T-helper 2 cell treated with Interferon-gamma antibody and Interleukin-4, amounts not matched to agents 5 μg/mL and 100 μg/mL, for 36 hours (primary cell): ENCODE results near the gene PDE8A.

Experiments used
- DNase-seq: peaks from one replicate; pipeline ENCODE4 v3.0.0; 2021; ENCODE audit warnings: low spot score
- H3K27ac Mint-ChIP-seq: one replicate; pipeline ENCODE4 v1.8.0; 2021; ENCODE audit warnings: mild to moderate bottlenecking, mixed read lengths
- H3K27me3 Mint-ChIP-seq: one replicate; pipeline ENCODE4 v1.8.0; 2021; ENCODE audit warnings: low read depth, mixed read lengths
- H3K36me3 Mint-ChIP-seq: one replicate; pipeline ENCODE4 v1.8.0; 2021; ENCODE audit warnings: low read depth, mixed read lengths
- H3K4me1 Mint-ChIP-seq: one replicate; pipeline ENCODE4 v1.8.0; 2021; ENCODE audit warnings: low read depth, mixed read lengths
- H3K4me3 Mint-ChIP-seq: one replicate; pipeline ENCODE4 v1.8.0; 2022; ENCODE audit warnings: mild to moderate bottlenecking, moderate library complexity, mixed read lengths
- H3K9me3 Mint-ChIP-seq: one replicate; pipeline ENCODE4 v1.8.0; 2021; ENCODE audit warnings: mixed read lengths

The PDE8A gene

GRCh38 chr15:85095566-85095965 is 113.9 kb downstream of the PDE8A start:
- H3K4me1 Mint-ChIP-seq = peaks cover 2% of the 10 kb centered on the region
- no peak overlapping the region for H3K27ac Mint-ChIP-seq
- H3K27me3 Mint-ChIP-seq = no peaks in the 10 kb centered on the region
- peaks cover 15% of the 10 kb centered on the region for H3K36me3 Mint-ChIP-seq
- H3K9me3 Mint-ChIP-seq = no peaks in the 10 kb centered on the region
- DNase-seq = no peak
- H3K4me3 Mint-ChIP-seq = no peak overlapping the region

GRCh38 chr15:85097250-85097649 is 115.6 kb downstream of the PDE8A start:
- H3K36me3 Mint-ChIP-seq = peaks cover 10% of the 10 kb centered on the region
- no peak overlapping the region for H3K27ac Mint-ChIP-seq

DNA sequence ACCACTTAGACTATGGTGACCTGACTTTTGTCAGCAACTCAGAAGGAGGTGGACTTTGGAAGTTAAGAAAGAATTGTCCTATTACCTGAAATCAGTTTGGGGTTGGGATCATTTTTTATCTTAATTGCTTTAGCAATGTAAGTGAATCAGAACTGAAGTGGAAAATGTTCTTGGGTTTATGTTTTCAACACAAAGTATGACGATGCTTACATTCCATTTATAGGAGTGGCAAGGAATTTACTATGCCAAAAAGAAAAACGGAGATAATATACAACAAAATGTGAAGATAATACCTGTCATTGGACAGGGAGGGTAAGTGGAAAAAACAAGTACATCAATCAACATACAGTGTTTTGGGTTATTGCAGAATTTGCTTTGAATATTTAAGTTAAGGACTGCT is 116.1 kb downstream of the PDE8A start:
- no peak for DNase-seq
- H3K9me3 Mint-ChIP-seq = no peaks in the 10 kb centered on the region
- H3K4me1 Mint-ChIP-seq = peaks cover 2% of the 10 kb centered on the region
- H3K36me3 Mint-ChIP-seq = peaks cover 10% of the 10 kb centered on the region
- H3K27ac Mint-ChIP-seq = no peak overlapping the region
- no peaks in the 10 kb centered on the region for H3K27me3 Mint-ChIP-seq
- H3K4me3 Mint-ChIP-seq = no peak overlapping the region

More at GRCh38 chr15:85097250-85097649, 115.6 kb downstream of the PDE8A start:
- DNase-seq = no peak
- no peaks in the 10 kb centered on the region for H3K27me3 Mint-ChIP-seq
- H3K9me3 Mint-ChIP-seq = no peaks in the 10 kb centered on the region
- H3K4me1 Mint-ChIP-seq = peaks cover 2% of the 10 kb centered on the region
- H3K4me3 Mint-ChIP-seq = no peak overlapping the region

DNA sequence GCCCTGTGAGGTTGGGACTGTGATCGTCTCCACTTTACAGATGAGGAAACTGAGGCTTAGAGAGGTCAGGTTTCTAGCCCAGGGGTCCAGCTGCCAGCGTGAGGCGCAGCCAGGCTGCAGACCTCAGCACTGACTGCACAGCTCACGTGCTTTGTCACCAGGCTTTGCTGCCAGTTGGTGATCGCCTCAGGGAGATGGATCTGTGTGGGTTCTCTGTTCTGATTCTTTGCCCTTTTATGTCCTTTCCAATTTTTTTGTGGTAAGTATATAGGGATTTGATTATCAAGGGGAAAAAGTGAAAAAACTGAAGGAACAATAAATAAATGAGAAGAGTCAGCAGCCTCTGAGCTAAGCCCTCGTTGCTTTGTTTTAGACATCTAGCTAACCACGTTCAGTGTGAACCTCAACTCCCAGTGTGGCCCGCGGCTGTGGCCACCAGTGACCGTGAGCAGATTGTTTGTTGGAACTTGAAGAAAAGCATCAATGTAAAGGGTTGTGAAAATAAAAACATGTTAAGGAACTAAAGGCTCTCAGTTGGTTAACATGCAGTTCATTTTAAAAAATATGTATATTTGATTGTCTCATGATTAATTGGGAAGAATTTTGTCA is 117.6 kb downstream of the PDE8A start:
- Mint-ChIP-seq H3K27ac (no peak overlapping the region), H3K4me3 (no peak overlapping the region), H3K36me3 (peaks cover 6% of the 10 kb centered on the region), H3K27me3 (no peaks in the 10 kb centered on the region), H3K4me1 (peaks cover 2% of the 10 kb centered on the region), H3K9me3 (no peaks in the 10 kb centered on the region)
- no peak for DNase-seq

DNA sequence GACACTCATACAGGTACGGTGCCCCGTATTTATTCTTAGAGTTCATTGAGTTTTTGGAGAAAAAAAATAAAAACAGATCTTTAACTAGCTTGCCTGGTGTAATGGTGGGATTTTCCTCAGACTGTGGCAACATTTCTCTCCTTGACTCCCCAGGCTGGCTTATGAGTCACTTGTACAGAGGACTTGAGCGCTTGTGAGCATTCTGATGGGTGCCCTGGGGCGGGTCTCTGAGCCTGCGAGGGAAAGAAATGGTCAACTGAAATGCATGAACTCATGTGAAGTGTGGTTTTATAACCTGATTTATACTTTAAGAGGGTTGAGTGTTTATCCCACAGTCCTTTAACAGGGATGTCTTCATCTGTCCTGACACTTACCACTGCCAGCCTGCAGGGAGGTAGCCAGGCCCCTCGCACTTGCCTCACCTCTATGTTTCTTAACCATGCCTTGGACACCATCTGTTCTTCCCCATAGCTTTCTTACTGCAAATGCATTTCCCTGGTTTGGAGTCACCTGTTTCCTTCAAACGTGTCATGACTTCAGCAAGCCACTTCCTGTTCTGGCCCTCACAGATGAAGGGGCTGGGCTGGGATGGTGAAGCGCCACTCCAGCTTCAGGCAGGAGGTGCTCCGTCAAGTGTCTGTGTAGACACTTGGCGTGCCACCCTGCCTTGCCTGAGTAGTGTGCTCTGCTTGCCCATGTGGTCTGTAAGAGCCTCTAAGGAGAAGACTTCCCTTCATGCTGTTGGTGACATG is 118.7 kb downstream of the PDE8A start:
- Mint-ChIP-seq H3K27ac (no peak overlapping the region), H3K4me1 (peaks cover 2% of the 10 kb centered on the region), H3K27me3 (no peaks in the 10 kb centered on the region), H3K36me3 (peaks cover 6% of the 10 kb centered on the region), H3K4me3 (no peak overlapping the region), H3K9me3 (no peaks in the 10 kb centered on the region)
- no peak for DNase-seq

DNA sequence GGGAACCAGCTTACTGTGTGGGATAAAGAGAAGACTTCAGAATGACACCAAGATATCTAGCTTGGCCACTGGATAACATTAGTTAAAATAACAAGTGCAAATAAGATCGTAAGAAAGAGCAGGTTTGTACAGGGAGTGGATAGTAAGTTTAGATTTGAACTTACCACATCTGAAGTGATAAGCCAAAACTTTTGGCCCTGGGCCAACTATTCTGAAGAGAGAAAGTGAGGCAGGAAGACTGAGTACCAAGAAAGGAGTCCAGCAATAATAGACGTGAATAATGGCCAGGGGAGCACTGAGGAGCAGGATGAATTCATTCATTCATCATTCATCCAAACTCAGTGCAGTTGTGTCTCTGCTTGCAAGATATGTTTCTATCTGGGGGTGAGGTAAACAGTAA is 122.9 kb downstream of the PDE8A start:
- H3K36me3 Mint-ChIP-seq = peaks cover 3% of the 10 kb centered on the region
- no peaks in the 10 kb centered on the region for H3K27me3 Mint-ChIP-seq
- H3K9me3 Mint-ChIP-seq = no peaks in the 10 kb centered on the region
- H3K27ac Mint-ChIP-seq = no peak overlapping the region
- no peak for DNase-seq
- no peak overlapping the region for H3K4me3 Mint-ChIP-seq
- H3K4me1 Mint-ChIP-seq = peaks cover 1% of the 10 kb centered on the region

- no peaks in the 10 kb centered on the region for H3K36me3 Mint-ChIP-seq
- H3K4me3 Mint-ChIP-seq = no peak overlapping the region
- no peaks in the 10 kb centered on the region for H3K9me3 Mint-ChIP-seq
- no peak for DNase-seq
- no peak overlapping the region for H3K27ac Mint-ChIP-seq
- no peaks in the 10 kb centered on the region for H3K27me3 Mint-ChIP-seq
- no peaks in the 10 kb centered on the region for H3K4me1 Mint-ChIP-seq
Measured at GRCh38 chr15:85108136-85108535, 126.5 kb downstream of the PDE8A start.

DNA sequence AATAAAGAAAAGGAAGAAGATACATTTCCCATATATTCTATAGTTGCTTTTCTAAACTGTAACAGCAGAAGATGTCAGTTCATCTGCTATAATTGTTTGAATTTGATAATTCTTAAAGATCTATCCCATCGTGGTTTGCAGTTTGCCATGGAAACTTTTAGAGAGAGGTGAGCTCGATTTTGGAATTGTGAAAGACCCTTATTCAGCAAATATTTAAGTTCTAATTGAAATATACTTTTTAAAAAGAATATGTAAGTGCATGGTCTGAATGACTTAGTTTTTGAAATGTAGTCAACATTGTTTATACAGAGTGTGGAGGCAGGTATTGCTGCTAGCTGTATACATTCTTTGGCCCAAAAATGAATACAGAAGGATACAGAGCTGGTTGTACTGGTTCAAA is 127.7 kb downstream of the PDE8A start:
- H3K36me3 Mint-ChIP-seq = no peaks in the 10 kb centered on the region
- no peaks in the 10 kb centered on the region for H3K9me3 Mint-ChIP-seq
- no peak for DNase-seq
- no peak overlapping the region for H3K27ac Mint-ChIP-seq
- H3K27me3 Mint-ChIP-seq = no peaks in the 10 kb centered on the region
- no peaks in the 10 kb centered on the region for H3K4me1 Mint-ChIP-seq
- no peak overlapping the region for H3K4me3 Mint-ChIP-seq

- Mint-ChIP-seq H3K27me3 (no peaks in the 10 kb centered on the region), H3K4me1 (peaks cover 2% of the 10 kb centered on the region), H3K27ac (no peak overlapping the region), H3K9me3 (no peaks in the 10 kb centered on the region), H3K4me3 (no peak overlapping the region), H3K36me3 (peaks cover 12% of the 10 kb centered on the region)
- DNase-seq = no peak
Measured at GRCh38 chr15:85112997-85113396, 131.3 kb downstream of the PDE8A start.

- H3K36me3 Mint-ChIP-seq = peaks cover 12% of the 10 kb centered on the region
- H3K4me3 Mint-ChIP-seq = no peak overlapping the region
- H3K9me3 Mint-ChIP-seq = no peaks in the 10 kb centered on the region
- H3K27ac Mint-ChIP-seq = no peak overlapping the region
- no peak for DNase-seq
- peaks cover 2% of the 10 kb centered on the region for H3K4me1 Mint-ChIP-seq
- no peaks in the 10 kb centered on the region for H3K27me3 Mint-ChIP-seq
Measured at GRCh38 chr15:85114886-85115285, 133.2 kb downstream of the PDE8A start.

- H3K4me1 Mint-ChIP-seq = peaks cover 2% of the 10 kb centered on the region
- no peaks in the 10 kb centered on the region for H3K27me3 Mint-ChIP-seq
- no peak overlapping the region for H3K27ac Mint-ChIP-seq
- H3K36me3 Mint-ChIP-seq = peaks cover 17% of the 10 kb centered on the region
- H3K9me3 Mint-ChIP-seq = no peaks in the 10 kb centered on the region
- H3K4me3 Mint-ChIP-seq = no peak overlapping the region
- DNase-seq = no peak
Measured at GRCh38 chr15:85116066-85116465, 134.4 kb downstream of the PDE8A start.

DNA sequence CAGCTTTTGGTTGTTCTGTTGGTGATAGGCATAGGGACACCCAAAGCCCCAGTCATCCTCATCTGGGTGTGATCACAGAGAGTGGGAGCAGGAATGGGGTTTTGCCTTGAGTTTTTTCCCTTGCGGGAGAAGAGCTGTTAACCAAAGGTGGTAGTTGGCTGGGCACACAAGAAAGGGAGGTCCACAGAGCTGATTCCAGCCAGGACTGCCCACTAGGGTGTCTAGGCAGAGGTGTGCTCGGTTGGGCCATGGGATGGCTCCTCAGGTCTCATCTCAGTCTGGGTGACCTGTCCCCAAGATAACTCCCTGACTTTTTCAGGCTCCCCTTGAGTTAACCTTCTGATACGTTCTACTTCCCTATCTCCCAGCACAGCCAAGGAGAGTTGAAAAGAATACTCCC is 134.8 kb downstream of the PDE8A start:
- peaks cover 17% of the 10 kb centered on the region for H3K36me3 Mint-ChIP-seq

GRCh38 chr15:85116925-85117646 is 135.4 kb downstream of the PDE8A start:
- Mint-ChIP-seq H3K4me1 (peaks cover 2% of the 10 kb centered on the region), H3K27me3 (no peaks in the 10 kb centered on the region), H3K9me3 (no peaks in the 10 kb centered on the region), H3K36me3 (peaks cover 17% of the 10 kb centered on the region), H3K27ac (no peak overlapping the region), H3K4me3 (no peak overlapping the region)
- DNase-seq = peak; percentile 37

More for the DNA sequence above, 134.8 kb downstream of the PDE8A start:
- Mint-ChIP-seq H3K27me3 (no peaks in the 10 kb centered on the region), H3K4me3 (no peak overlapping the region), H3K4me1 (peaks cover 2% of the 10 kb centered on the region), H3K9me3 (no peaks in the 10 kb centered on the region), H3K27ac (no peak overlapping the region)
- no peak for DNase-seq

- Mint-ChIP-seq H3K27me3 (no peaks in the 10 kb centered on the region), H3K36me3 (peaks cover 17% of the 10 kb centered on the region), H3K27ac (no peak overlapping the region), H3K9me3 (no peaks in the 10 kb centered on the region), H3K4me3 (no peak overlapping the region), H3K4me1 (peaks cover 2% of the 10 kb centered on the region)
- DNase-seq = no peak
Measured at GRCh38 chr15:85118173-85118572, 136.5 kb downstream of the PDE8A start.
